ENCODE results near the gene VPS13D. TPM values are rescaled to one million over a fixed set of nuclear protein-coding genes. Genes with fewer than 3 reads are reported as not detected.

Gene VPS13D
- total RNA-seq, 1 donor from 2014 or later = 33.6 TPM

DNA sequence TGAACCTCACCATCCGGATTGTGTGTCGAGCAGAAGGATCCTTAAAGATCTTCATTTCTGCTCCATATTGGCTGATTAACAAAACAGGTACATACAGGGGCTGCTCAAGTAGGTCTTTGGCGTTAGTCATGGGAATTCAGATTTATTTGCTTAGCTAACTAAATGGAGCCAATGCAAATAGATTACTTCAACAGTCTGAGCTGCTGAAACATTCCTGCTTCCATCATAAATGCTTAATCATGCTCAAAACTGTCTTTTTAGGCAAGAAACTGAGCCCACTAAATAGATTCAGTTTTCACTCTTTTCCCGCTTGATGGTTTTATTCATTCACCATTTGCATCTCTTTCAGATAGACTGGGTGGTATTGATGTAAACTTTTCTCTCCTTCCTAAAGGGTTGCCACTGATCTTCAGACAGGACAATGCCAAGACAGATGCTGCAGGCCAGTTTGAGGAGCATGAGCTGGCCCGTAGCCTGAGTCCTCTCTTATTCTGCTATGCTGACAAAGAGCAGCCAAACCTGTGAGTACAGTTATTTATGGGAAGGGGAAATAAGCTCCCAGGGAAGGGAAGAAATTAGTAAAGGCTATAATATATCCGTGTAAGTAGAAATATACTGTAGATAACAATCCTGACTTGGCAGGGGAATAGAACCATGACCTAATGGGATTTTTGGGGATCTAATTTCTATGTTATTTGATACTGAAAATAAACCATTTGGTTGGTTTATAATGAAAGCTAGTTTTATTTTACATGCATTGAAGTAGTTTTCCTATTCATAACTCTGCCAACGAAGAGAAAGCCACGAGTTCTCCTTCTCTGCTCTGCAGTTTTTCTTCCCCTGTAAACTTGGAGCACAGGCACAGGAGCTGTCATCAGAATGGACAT, 126.4 kb downstream of the VPS13D start:
- no peak for DNase-seq (ENCODE audit: low spot score)
- Mint-ChIP-seq H3K9me3 (no peaks in the 10 kb centered on the region), H3K36me3 (ENCODE audit: low read depth) (peaks cover 46% of the 10 kb centered on the region), H3K27me3 (ENCODE audit: insufficient read depth) (no peaks in the 10 kb centered on the region), H3K4me3 (no peak overlapping the region), H3K27ac (no peak overlapping the region), H3K4me1 (ENCODE audit: low read depth) (peaks cover 14% of the 10 kb centered on the region)
- intact Hi-C loops (cut with micrococcal nuclease) = no loop called here

DNA sequence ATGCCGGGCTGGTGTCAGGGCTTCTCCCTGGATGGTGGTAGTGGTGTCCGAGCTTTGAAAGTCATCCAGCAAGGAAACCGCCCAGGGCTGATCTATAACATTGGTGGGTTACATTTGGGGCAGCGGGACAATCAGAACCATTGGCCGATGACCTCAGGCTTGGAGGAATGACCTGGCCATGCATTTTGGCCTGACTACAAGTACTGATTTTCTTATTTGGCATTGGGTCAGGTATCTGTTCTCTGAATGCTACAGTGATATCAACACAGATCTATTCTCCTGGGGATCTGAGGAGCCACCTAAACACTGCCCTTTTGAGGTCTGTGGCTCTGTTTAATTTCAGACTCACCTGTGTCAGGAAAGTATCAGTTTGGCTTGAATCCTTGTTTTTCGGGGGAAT, 128.7 kb downstream of the VPS13D start:
- Mint-ChIP-seq H3K9me3 (no peaks in the 10 kb centered on the region), H3K36me3 (ENCODE audit: low read depth) (peaks cover 53% of the 10 kb centered on the region), H3K27ac (no peak overlapping the region), H3K27me3 (ENCODE audit: insufficient read depth) (no peaks in the 10 kb centered on the region), H3K4me3 (no peak overlapping the region), H3K4me1 (ENCODE audit: low read depth) (peaks cover 14% of the 10 kb centered on the region)
- no peak for DNase-seq (ENCODE audit: low spot score)
- intact Hi-C loops (cut with micrococcal nuclease) = no loop called here

DNA sequence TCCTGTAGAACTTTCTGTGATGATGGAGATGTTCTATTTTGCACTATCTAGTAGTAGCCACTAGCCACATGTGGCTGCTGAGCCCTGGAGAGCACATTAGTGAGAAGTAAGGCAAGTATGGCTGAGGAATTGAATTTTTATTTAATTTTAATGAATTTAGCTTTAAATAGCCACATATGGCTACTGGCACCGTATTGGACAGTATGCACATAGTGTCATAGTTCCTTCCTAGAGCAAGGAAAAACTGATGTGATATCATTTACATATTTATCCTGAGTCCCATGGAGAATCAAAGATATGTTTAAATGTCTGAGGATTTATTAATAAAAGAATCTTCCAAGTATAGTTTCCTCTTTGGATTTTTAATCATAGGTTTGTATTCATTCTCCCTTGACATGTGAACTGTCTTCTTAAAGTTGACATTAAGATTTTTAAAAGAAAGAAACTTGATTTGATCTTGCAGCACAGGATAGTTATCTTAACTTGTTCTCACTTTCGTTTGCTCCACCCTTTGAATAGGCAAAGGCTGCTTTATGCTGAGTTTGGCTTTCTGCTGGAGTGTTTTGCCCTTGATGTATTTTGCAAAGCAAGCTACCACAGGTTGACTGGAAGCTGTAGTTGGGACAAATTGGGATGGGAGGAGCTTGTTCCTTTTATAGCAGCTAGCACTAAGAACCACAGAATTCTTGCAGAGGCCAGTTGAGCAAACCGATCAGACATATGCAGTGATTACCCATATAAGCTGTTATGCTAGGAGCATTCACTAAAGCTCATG, 129.7 kb downstream of the VPS13D start:
- peaks cover 54% of the 10 kb centered on the region for H3K36me3 Mint-ChIP-seq (ENCODE audit: low read depth)
- intact Hi-C loops (cut with micrococcal nuclease) = no loop called here
- no peaks in the 10 kb centered on the region for H3K27me3 Mint-ChIP-seq (ENCODE audit: insufficient read depth)
- H3K4me1 Mint-ChIP-seq (ENCODE audit: low read depth) = peaks cover 14% of the 10 kb centered on the region
- H3K9me3 Mint-ChIP-seq = no peaks in the 10 kb centered on the region
- no peak overlapping the region for H3K4me3 Mint-ChIP-seq
- H3K27ac Mint-ChIP-seq = no peak overlapping the region
- DNase-seq (ENCODE audit: low spot score) = no peak

DNA sequence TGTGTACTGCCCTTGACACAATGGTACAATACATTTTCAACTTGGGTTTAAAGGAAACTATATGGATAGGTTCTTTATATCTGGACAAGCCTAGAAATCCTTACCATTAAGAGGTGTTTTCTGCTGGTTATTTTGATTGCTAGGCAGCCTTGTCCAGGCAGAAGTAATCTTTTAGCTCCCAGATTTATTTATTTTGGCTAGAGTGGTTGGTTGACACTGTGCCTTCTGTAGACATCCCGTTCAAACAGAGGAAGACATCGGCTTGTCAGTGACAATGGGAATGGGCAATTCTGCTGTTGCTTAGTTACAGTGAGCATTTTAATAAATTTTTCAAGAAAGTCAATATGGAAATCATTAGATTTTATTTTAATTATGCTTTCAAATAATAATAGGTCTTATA, 138.8 kb downstream of the VPS13D start:
- DNase-seq (ENCODE audit: low spot score) = no peak
- Mint-ChIP-seq H3K27me3 (ENCODE audit: insufficient read depth) (no peaks in the 10 kb centered on the region), H3K4me1 (ENCODE audit: low read depth) (no peaks in the 10 kb centered on the region), H3K36me3 (ENCODE audit: low read depth) (peaks cover 45% of the 10 kb centered on the region), H3K27ac (no peak overlapping the region), H3K9me3 (no peaks in the 10 kb centered on the region), H3K4me3 (no peak overlapping the region)
- intact Hi-C loops (cut with micrococcal nuclease) = no loop called here

DNA sequence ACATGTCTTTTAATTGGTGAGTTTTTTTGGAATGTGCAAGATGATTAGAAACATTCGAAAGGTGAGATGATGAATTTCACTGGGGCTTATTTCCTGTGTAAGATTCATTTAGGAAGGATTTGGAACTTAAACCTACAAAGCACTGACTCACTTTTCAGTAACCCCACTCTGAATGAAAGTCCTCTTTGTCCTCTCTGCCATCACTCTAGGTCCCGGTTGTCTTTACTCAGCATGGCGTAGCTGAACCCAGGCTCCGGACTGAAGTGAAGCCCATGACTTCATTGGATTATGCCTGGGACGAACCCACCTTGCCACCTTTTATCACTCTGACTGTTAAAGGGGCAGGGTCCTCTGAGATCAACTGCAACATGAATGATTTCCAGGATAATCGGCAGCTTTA, 139.4 kb downstream of the VPS13D start:
- no peak for DNase-seq (ENCODE audit: low spot score)
- intact Hi-C loops (cut with micrococcal nuclease) = no loop called here
- Mint-ChIP-seq H3K9me3 (no peaks in the 10 kb centered on the region), H3K4me3 (no peak overlapping the region), H3K27me3 (ENCODE audit: insufficient read depth) (no peaks in the 10 kb centered on the region), H3K36me3 (ENCODE audit: low read depth) (peaks cover 46% of the 10 kb centered on the region), H3K27ac (no peak overlapping the region), H3K4me1 (ENCODE audit: low read depth) (no peaks in the 10 kb centered on the region)

DNA sequence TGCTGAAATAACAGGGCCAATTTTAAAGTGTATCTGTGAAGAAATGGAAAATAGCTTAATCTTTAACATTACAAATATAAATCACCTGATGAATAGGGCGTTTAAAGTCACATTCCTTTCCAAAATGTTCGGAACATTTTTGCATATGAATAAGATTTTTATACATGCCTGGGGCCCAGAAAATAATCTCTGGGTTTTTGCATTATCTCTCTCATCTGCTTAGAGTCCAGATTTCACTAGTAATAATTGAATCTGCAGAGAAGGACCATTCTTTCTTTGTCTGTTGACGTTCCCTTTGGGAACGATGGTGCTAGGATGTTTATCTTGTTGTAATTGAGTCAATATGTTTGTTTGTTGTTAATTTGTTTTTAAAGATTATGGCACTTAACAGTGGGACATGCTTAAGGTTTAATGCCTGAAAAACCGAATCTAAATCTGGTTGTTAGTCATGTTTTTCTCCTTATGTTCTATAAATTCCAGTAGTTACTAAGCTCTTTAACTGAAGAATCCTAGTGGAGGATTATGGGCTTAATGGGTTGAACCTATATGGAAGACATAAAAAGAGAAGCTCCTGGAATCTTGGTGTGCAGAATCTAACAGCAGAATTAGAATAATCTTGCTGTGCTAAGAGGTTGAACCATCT, 140.6 kb downstream of the VPS13D start:
- H3K4me3 Mint-ChIP-seq = no peak overlapping the region
- peaks cover 43% of the 10 kb centered on the region for H3K36me3 Mint-ChIP-seq (ENCODE audit: low read depth)
- DNase-seq (ENCODE audit: low spot score) = no peak
- H3K9me3 Mint-ChIP-seq = no peaks in the 10 kb centered on the region
- H3K4me1 Mint-ChIP-seq (ENCODE audit: low read depth) = no peaks in the 10 kb centered on the region
- no peak overlapping the region for H3K27ac Mint-ChIP-seq
- intact Hi-C loops (cut with micrococcal nuclease) = no loop called here
- no peaks in the 10 kb centered on the region for H3K27me3 Mint-ChIP-seq (ENCODE audit: insufficient read depth)

DNA sequence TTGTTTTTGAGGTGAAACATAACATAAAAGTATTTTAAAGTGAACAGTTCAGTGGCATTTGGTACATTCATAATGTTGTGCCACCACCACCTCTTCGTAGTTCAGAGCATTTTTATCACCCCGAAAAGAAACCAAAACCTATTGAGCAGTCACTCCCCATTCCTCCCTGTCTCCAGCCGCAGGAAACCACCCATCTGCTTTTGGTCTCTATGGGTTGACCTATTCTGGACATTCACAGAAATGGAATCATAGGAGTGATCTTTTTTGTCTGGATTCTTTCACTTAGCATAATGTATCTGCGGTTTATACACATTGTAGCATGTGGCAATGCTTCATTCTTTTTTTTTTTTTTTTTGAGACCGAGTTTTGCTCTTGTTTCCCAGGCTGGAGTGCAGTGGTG, 141.2 kb downstream of the VPS13D start:
- H3K36me3 Mint-ChIP-seq (ENCODE audit: low read depth) = peaks cover 44% of the 10 kb centered on the region
- peaks cover 3% of the 10 kb centered on the region for H3K4me1 Mint-ChIP-seq (ENCODE audit: low read depth)
- no peak overlapping the region for H3K4me3 Mint-ChIP-seq
- no peak overlapping the region for H3K27ac Mint-ChIP-seq
- intact Hi-C loops (cut with micrococcal nuclease) = no loop called here
- no peak for DNase-seq (ENCODE audit: low spot score)
- no peaks in the 10 kb centered on the region for H3K9me3 Mint-ChIP-seq
- H3K27me3 Mint-ChIP-seq (ENCODE audit: insufficient read depth) = no peaks in the 10 kb centered on the region

DNA sequence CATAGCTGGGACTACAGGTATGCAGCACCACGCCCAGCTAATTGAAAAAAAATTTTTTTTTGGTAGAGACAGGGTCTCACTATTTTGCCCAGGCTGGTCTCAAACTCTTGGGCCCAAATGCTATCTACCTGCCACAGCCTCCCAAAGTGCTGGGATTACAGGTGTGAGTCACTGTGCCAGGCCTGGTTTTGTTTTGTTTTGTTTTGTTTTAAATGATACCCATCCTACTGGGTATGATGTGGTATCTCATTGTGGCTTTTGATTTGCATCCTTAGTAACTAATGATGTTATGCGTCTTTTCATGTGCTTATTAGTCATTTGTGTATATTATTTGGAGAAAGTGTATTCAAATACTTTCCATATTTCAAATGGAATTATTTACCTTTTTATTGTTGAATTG, 142.3 kb downstream of the VPS13D start:
- Mint-ChIP-seq H3K27me3 (ENCODE audit: insufficient read depth) (no peaks in the 10 kb centered on the region), H3K36me3 (ENCODE audit: low read depth) (peaks cover 42% of the 10 kb centered on the region), H3K4me1 (ENCODE audit: low read depth) (peaks cover 9% of the 10 kb centered on the region), H3K27ac (no peak overlapping the region), H3K4me3 (no peak overlapping the region), H3K9me3 (no peaks in the 10 kb centered on the region)
- no peak for DNase-seq (ENCODE audit: low spot score)
- intact Hi-C loops (cut with micrococcal nuclease) = no loop called here

DNA sequence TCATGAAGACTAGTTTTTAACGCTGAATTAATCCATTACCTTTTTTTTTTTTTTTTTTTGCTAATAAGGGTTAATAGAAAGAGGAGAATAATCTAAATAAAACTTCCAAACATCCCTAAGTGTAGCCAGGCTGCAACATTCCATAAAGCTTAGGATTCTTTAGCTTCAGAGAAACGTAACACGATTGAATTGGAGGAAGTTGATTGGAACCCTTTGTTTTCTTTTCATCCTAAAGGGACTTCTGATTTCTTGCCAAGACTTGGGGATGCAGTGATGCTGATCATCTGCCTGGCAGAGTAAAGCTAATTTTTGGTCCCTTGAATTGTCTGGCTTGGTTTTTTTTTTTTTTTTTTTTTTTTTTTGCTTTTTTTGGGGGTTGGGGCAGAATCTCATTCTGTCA, 142.9 kb downstream of the VPS13D start:
- Mint-ChIP-seq H3K36me3 (ENCODE audit: low read depth) (peaks cover 43% of the 10 kb centered on the region), H3K9me3 (no peaks in the 10 kb centered on the region), H3K27me3 (ENCODE audit: insufficient read depth) (no peaks in the 10 kb centered on the region), H3K4me1 (ENCODE audit: low read depth) (peaks cover 9% of the 10 kb centered on the region), H3K27ac (no peak overlapping the region), H3K4me3 (no peak overlapping the region)
- DNase-seq (ENCODE audit: low spot score) = no peak
- intact Hi-C loops (cut with micrococcal nuclease) = no loop called here

DNA sequence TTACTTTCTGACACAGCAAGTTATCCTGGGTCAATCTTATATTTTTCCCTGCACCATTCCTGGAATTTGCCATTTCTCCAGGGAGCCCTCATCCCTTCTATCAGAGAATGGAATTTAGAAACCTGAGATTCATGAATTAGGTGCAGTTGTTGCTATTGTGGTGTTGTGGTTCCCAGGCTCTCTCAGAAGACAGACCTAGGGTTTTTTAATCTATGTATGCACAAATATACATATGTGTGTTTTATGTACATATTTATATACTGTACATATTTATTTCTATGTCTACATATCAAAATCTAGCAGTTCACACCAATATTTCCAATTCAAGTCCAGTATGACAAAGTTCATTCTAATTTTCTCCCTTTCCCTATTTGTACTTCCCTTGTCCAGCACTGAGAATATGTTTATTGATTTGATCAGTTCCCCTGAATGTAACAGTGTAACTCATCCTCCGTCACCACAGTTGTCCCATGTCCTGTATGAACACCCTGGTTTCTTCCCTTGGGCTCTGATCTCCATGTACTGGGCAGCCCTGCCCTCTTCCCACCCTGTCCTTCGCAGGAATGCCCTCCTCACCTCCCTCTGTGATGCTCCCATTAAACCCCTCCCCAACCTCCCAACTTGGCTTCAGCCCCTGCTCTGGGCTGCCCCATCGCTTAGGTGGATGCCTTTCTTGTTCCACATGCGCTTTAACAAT, 145.5 kb downstream of the VPS13D start:
- H3K4me1 Mint-ChIP-seq (ENCODE audit: low read depth) = peaks cover 9% of the 10 kb centered on the region
- intact Hi-C loops (cut with micrococcal nuclease) = no loop called here
- no peak overlapping the region for H3K27ac Mint-ChIP-seq
- H3K9me3 Mint-ChIP-seq = no peaks in the 10 kb centered on the region
- peaks cover 40% of the 10 kb centered on the region for H3K36me3 Mint-ChIP-seq (ENCODE audit: low read depth)
- DNase-seq (ENCODE audit: low spot score) = no peak
- no peak overlapping the region for H3K4me3 Mint-ChIP-seq
- no peaks in the 10 kb centered on the region for H3K27me3 Mint-ChIP-seq (ENCODE audit: insufficient read depth)

DNA sequence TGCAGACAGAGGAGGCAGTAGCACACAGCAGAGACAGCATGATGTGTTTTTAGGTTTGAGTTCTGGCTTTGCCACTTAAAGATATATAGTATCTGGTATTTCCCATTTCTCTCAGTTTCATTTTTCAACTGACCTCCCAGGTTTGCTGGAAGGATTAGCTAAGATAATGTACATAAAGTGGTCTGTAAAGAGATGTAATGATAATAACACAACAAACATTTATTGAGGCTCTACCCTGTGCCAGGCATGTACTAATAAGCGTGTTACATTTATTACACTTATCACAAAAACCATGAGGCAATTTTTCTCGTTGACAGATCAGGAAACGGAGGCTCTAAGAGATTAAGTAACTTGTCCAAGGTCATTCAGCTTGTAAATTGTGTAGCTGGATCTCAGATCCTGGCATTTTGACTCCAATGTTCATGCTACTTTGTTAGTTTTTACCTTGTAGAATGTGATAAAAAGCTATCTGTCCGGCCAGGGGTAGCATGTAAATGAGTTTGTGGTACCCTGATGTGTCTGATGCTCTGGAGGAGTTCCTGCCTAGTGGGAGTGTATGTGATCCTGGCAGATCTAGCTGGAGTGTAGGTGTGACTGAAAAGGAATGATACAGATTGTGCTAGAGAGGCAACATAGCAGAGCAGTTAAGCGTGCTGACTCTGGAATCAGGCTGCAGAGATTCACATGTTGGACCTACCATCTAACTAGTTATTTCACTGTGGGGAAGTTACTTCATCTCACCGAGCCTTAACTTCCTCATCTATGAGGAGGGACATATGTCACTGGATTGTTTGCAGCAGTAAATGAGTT, 146.6 kb downstream of the VPS13D start:
- Mint-ChIP-seq H3K27ac (no peak overlapping the region), H3K4me1 (ENCODE audit: low read depth) (peaks cover 17% of the 10 kb centered on the region), H3K36me3 (ENCODE audit: low read depth) (peaks cover 42% of the 10 kb centered on the region), H3K4me3 (no peak overlapping the region), H3K9me3 (no peaks in the 10 kb centered on the region), H3K27me3 (ENCODE audit: insufficient read depth) (no peaks in the 10 kb centered on the region)
- intact Hi-C loops (cut with micrococcal nuclease) = no loop called here
- no peak for DNase-seq (ENCODE audit: low spot score)

All from activated T-helper 1 cell treated with anti-CD3 and anti-CD28 coated beads, Interleukin-12 subunit alpha, Interleukin-12 subunit beta, Interleukin-2, Interleukin-4 antibody, amounts not matched to agents 30 ng/mL and 10 ng/mL and 1 ng/mL, durations not matched to agents 14 hours and 24 hours and 36 hours (primary cell).